Mesodermal cell (in vitro differentiated cells): ENCODE results near the gene PTPN4.

ENCODE experiments used
- H3K27ac ChIP-seq: 2 replicates; pipeline ENCODE4 v1.7.0; 2013; ENCODE audit warnings: mild to moderate bottlenecking, low read depth, low read length, moderate library complexity; ENCODE audit not compliant: severe bottlenecking
- H3K36me3 ChIP-seq: 2 replicates; pipeline ENCODE4 v1.7.1; 2013; ENCODE audit warnings: mild to moderate bottlenecking, low read length, moderate library complexity; ENCODE audit not compliant: control insufficient read depth, insufficient read depth
- H3K4me1 ChIP-seq: one replicate; pipeline ENCODE4 v1.7.1; 2013; ENCODE audit warnings: mild to moderate bottlenecking, low read length; ENCODE audit not compliant: insufficient read depth, control insufficient read depth, poor library complexity, severe bottlenecking
- H3K4me3 ChIP-seq: 2 replicates; pipeline ENCODE4 v1.7.0; 2013; ENCODE audit warnings: low read length, control low read depth, mild to moderate bottlenecking; ENCODE audit not compliant: insufficient read depth, poor library complexity, severe bottlenecking; ENCODE audit errors: extremely low read depth
- H3K9me3 ChIP-seq: 2 replicates; pipeline ENCODE4 v1.7.1; 2013; ENCODE audit warnings: mild to moderate bottlenecking, low read length, moderate library complexity; ENCODE audit not compliant: control insufficient read depth
- WGBS, 2 experiments: methylation state at CpG; one replicate each; pipeline ENCODE4 v1.1.5; 2013; ENCODE audit warnings: missing lambda C conversion rate in 2 of 2; ENCODE audit not compliant: insufficient coverage in 2 of 2; 5-methylcytosine and 5-hydroxymethylcytosine counted together

Gene PTPN4

GRCh38 chr2:119808516-119809147 lies 48.9 kb downstream of the PTPN4 start:
- Histone ChIP-seq H3K4me1 (peaks cover 3% of the 10 kb centered on the region), H3K27ac (no peak overlapping the region), H3K9me3 (no peaks in the 10 kb centered on the region), H3K4me3 (no peak overlapping the region), H3K36me3 (no peaks in the 10 kb centered on the region)
- WGBS, 2 experiments = 42 to 74% methylated on average over 2 of the region's 3 CpGs

GRCh38 chr2:119809339-119810048 lies 49.8 kb downstream of the PTPN4 start:
- 81 to 100% methylated on average over 2 to 4 of the region's 6 CpGs for WGBS, 2 experiments
- H3K27ac ChIP-seq = no peak overlapping the region
- H3K4me1 ChIP-seq = peaks cover 3% of the 10 kb centered on the region
- H3K9me3 ChIP-seq = no peaks in the 10 kb centered on the region
- H3K4me3 ChIP-seq = no peak overlapping the region
- no peaks in the 10 kb centered on the region for H3K36me3 ChIP-seq

- Histone ChIP-seq H3K9me3 (no peaks in the 10 kb centered on the region), H3K4me3 (no peak overlapping the region), H3K4me1 (peaks cover 3% of the 10 kb centered on the region), H3K36me3 (no peaks in the 10 kb centered on the region), H3K27ac (no peak overlapping the region)
- no CpG with 5 or more reads among the region's 2 CpGs for WGBS, 2 experiments
Observed at GRCh38 chr2:119810049-119810630, 50.4 kb downstream of the PTPN4 start.

GRCh38 chr2:119814216-119814615 lies 54.5 kb downstream of the PTPN4 start:
- peaks cover 3% of the 10 kb centered on the region for H3K4me1 ChIP-seq
- no peak overlapping the region for H3K4me3 ChIP-seq
- no peaks in the 10 kb centered on the region for H3K9me3 ChIP-seq
- peaks cover 6% of the 10 kb centered on the region for H3K36me3 ChIP-seq
- no peak overlapping the region for H3K27ac ChIP-seq

GRCh38 chr2:119818792-119819191 lies 59.1 kb downstream of the PTPN4 start:
- H3K9me3 ChIP-seq = no peaks in the 10 kb centered on the region
- no peak overlapping the region for H3K4me3 ChIP-seq
- H3K4me1 ChIP-seq = peaks cover 6% of the 10 kb centered on the region
- WGBS, 2 experiments = 89 to 100% methylated on average over 1 of the region's 2 CpGs
- peaks cover 7% of the 10 kb centered on the region for H3K36me3 ChIP-seq
- no peak overlapping the region for H3K27ac ChIP-seq

- WGBS, 2 experiments = 82 to 94% methylated on average over 4 of the region's 6 CpGs
Observed at GRCh38 chr2:119819846-119820245, 60.1 kb downstream of the PTPN4 start.

GRCh38 chr2:119820275-119820674 lies 60.6 kb downstream of the PTPN4 start:
- no peak overlapping the region for H3K4me3 ChIP-seq
- H3K4me1 ChIP-seq = peaks cover 6% of the 10 kb centered on the region
- H3K36me3 ChIP-seq = peaks cover 7% of the 10 kb centered on the region
- H3K9me3 ChIP-seq = no peaks in the 10 kb centered on the region
- no peak overlapping the region for H3K27ac ChIP-seq

More at GRCh38 chr2:119819846-119820245, 60.1 kb downstream of the PTPN4 start:
- no peak overlapping the region for H3K4me3 ChIP-seq
- H3K9me3 ChIP-seq = no peaks in the 10 kb centered on the region
- H3K27ac ChIP-seq = no peak overlapping the region
- H3K36me3 ChIP-seq = peaks cover 7% of the 10 kb centered on the region
- H3K4me1 ChIP-seq = peaks cover 6% of the 10 kb centered on the region

- no peak overlapping the region for H3K27ac ChIP-seq
- WGBS, 2 experiments = 88 to 100% methylated on average over 2 of the region's 2 CpGs
- H3K4me3 ChIP-seq = no peak overlapping the region
- H3K4me1 ChIP-seq = peaks cover 6% of the 10 kb centered on the region
- peaks cover 7% of the 10 kb centered on the region for H3K36me3 ChIP-seq
- no peaks in the 10 kb centered on the region for H3K9me3 ChIP-seq
Observed at GRCh38 chr2:119821266-119821665, 61.5 kb downstream of the PTPN4 start.

- Histone ChIP-seq H3K4me3 (no peak overlapping the region), H3K27ac (no peak overlapping the region), H3K9me3 (no peaks in the 10 kb centered on the region), H3K36me3 (peaks cover 5% of the 10 kb centered on the region), H3K4me1 (peaks cover 6% of the 10 kb centered on the region)
- WGBS, 2 experiments = 60 to 75% methylated on average over 2 of the region's 7 CpGs
Observed at GRCh38 chr2:119823734-119824334, 64.1 kb downstream of the PTPN4 start.

- Histone ChIP-seq H3K9me3 (peaks cover 6% of the 10 kb centered on the region), H3K36me3 (no peaks in the 10 kb centered on the region), H3K4me3 (no peak overlapping the region), H3K27ac (no peak overlapping the region), H3K4me1 (no peaks in the 10 kb centered on the region)
- WGBS, 2 experiments = 100% methylated on average over 1 of the region's 5 CpGs
Observed at GRCh38 chr2:119826370-119826961, 66.7 kb downstream of the PTPN4 start.
